OCI-LY1 (cell line): ENCODE data around the gene FKBP15.

Experiments used
- EZH2 ChIP-seq: fragments of 200-600 bp; sonication (generic), shearing (Covaris generic); IDR thresholded peaks from 2 replicates; pipeline ENCODE4 v1.8.0; 2017; ENCODE audit warnings: borderline replicate concordance, mixed run types, mild to moderate bottlenecking, antibody characterized with exemption, low read length, moderate library complexity, mixed read lengths
- TF ChIP-seq, protein P1 (sequence below): fragments of 200-600 bp; sonication (generic), shearing (Covaris generic); IDR thresholded peaks from 2 replicates; pipeline ENCODE4 v1.5.1; 2017; ENCODE audit warnings: mild to moderate bottlenecking, antibody characterized with exemption, low read length, moderate library complexity, mixed read lengths

DNA sequence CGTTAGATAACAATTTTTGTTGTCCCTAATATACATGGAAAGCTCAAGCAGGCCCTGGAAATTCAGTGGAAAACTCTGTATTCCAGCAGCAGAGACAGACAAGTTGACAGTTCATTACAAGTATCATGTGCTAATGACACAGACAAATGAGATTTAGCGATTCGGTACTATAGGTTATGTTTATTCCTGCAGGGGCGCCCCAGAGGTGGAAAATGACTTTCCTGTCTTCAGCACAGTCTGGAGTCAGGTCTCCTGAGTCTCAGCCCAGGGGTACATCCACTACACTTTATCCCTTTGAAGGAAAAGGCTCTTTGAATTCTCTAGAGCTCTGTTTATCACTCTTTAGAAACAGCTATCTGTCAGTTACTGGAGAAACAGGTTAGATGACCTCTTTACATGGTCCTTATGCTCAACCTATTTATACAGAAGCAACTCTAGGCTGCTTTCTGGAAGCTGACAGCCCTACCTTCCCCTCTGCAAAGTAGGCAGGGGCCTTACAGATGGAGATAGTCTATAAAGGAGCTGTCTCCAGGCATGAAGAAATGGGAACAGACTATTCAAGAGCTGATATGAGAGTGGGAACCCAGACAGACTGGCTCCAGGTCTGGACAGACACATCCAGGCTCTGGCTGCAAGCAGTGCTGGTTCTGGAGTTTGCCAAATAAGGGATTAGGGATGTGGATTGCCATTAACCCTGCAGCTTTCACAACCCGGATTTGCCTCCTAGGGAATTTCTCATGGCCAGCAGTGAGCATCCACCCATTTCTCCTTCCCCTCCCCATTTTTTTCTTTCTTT lies 77.4 kb downstream of the FKBP15 start:
- TF ChIP-seq, protein P1, sequence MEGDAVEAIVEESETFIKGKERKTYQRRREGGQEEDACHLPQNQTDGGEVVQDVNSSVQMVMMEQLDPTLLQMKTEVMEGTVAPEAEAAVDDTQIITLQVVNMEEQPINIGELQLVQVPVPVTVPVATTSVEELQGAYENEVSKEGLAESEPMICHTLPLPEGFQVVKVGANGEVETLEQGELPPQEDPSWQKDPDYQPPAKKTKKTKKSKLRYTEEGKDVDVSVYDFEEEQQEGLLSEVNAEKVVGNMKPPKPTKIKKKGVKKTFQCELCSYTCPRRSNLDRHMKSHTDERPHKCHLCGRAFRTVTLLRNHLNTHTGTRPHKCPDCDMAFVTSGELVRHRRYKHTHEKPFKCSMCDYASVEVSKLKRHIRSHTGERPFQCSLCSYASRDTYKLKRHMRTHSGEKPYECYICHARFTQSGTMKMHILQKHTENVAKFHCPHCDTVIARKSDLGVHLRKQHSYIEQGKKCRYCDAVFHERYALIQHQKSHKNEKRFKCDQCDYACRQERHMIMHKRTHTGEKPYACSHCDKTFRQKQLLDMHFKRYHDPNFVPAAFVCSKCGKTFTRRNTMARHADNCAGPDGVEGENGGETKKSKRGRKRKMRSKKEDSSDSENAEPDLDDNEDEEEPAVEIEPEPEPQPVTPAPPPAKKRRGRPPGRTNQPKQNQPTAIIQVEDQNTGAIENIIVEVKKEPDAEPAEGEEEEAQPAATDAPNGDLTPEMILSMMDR: no peak
- no peak for TF ChIP-seq EZH2
